RWPE2 (cell line): ENCODE results near the gene ENOX1.

Experiments used
- ATAC-seq: fragments of 200-7000 bp; cut with Tn5 transposase; 3 replicates; pipeline ENCODE4 v1.9.1; 2021; ENCODE audit warnings: low read depth
- DNase-seq: peaks from one replicate; pipeline ENCODE4 v3.0.0-alpha.2; 2020; ENCODE audit warnings: low spot score
- H3K27ac ChIP-seq: fragments of 450-650 bp; 2 replicates; pipeline ENCODE4 v1.5.1; 2017; ENCODE audit warnings: mild to moderate bottlenecking; ENCODE audit not compliant: poor library complexity, severe bottlenecking
- H3K27me3 ChIP-seq: fragments of 250-450 bp; sonication (Bioruptor Pico); 2 replicates; pipeline ENCODE4 v1.5.1; 2021; ENCODE audit warnings: mild to moderate bottlenecking, moderate library complexity; ENCODE audit not compliant: insufficient read depth, poor library complexity, severe bottlenecking
- H3K36me3 ChIP-seq: fragments of 250-450 bp; sonication (Bioruptor Pico); 2 replicates; pipeline ENCODE4 v1.5.1; 2020; ENCODE audit warnings: low read depth, mild to moderate bottlenecking, moderate library complexity
- H3K4me1 ChIP-seq: fragments of 250-450 bp; sonication (Bioruptor Pico); 2 replicates; pipeline ENCODE4 v1.5.1; 2021; ENCODE audit warnings: mild to moderate bottlenecking, moderate library complexity; ENCODE audit not compliant: insufficient read depth, poor library complexity, severe bottlenecking
- H3K4me3 ChIP-seq: fragments of 250-450 bp; sonication (Bioruptor Pico); 2 replicates; pipeline ENCODE4 v1.5.1; 2021; ENCODE audit warnings: mild to moderate bottlenecking, moderate library complexity; ENCODE audit not compliant: severe bottlenecking
- H3K9me3 ChIP-seq: fragments of 250-450 bp; sonication (Bioruptor Pico); 2 replicates; pipeline ENCODE4 v1.5.1; 2021; ENCODE audit warnings: mild to moderate bottlenecking, moderate library complexity; ENCODE audit not compliant: severe bottlenecking
- CTCF ChIP-seq: fragments of 450-650 bp; IDR thresholded peaks from one replicate; pipeline ENCODE4 v1.5.1; 2017; ENCODE audit warnings: mild to moderate bottlenecking, moderate library complexity; ENCODE audit not compliant: poor library complexity, severe bottlenecking

ENOX1 gene

GRCh38 chr13:43214124-43214523, 572.6 kb downstream of the ENOX1 start:
- no peak overlapping the region for H3K4me3 ChIP-seq
- no peak for TF ChIP-seq CTCF
- ATAC-seq (no peak), DNase-seq (no peak)
- no peak overlapping the region for H3K27ac ChIP-seq
- H3K36me3 ChIP-seq = no peaks in the 10 kb centered on the region
- no peaks in the 10 kb centered on the region for H3K9me3 ChIP-seq
- H3K27me3 ChIP-seq = no peaks in the 10 kb centered on the region
- no peaks in the 10 kb centered on the region for H3K4me1 ChIP-seq

- no peaks in the 10 kb centered on the region for H3K4me1 ChIP-seq
- no peak for DNase-seq
- no peaks in the 10 kb centered on the region for H3K36me3 ChIP-seq
- H3K27me3 ChIP-seq = no peaks in the 10 kb centered on the region
- no peaks in the 10 kb centered on the region for H3K9me3 ChIP-seq
- H3K27ac ChIP-seq = no peak overlapping the region
- no peak overlapping the region for H3K4me3 ChIP-seq
- no peak for ATAC-seq
- TF ChIP-seq CTCF = no peak
Observed at GRCh38 chr13:43206838-43207237, 579.9 kb downstream of the ENOX1 start.

GRCh38 chr13:43205416-43205815, 581.4 kb downstream of the ENOX1 start:
- DNase-seq (no peak), ATAC-seq (no peak)
- Histone ChIP-seq H3K4me1 (no peaks in the 10 kb centered on the region), H3K27me3 (no peaks in the 10 kb centered on the region), H3K36me3 (no peaks in the 10 kb centered on the region), H3K27ac (no peak overlapping the region), H3K4me3 (no peak overlapping the region), H3K9me3 (no peaks in the 10 kb centered on the region)
- TF ChIP-seq CTCF = no peak

GRCh38 chr13:43204591-43204990, 582.2 kb downstream of the ENOX1 start:
- no peaks in the 10 kb centered on the region for H3K9me3 ChIP-seq
- no peaks in the 10 kb centered on the region for H3K36me3 ChIP-seq
- DNase-seq = no peak
- ATAC-seq = no peak
- H3K27ac ChIP-seq = no peak overlapping the region
- no peaks in the 10 kb centered on the region for H3K27me3 ChIP-seq
- no peaks in the 10 kb centered on the region for H3K4me1 ChIP-seq
- no peak for TF ChIP-seq CTCF
- no peak overlapping the region for H3K4me3 ChIP-seq

GRCh38 chr13:43203781-43204180, 583.0 kb downstream of the ENOX1 start:
- no peaks in the 10 kb centered on the region for H3K9me3 ChIP-seq
- ATAC-seq (no peak), DNase-seq (no peak)
- no peaks in the 10 kb centered on the region for H3K27me3 ChIP-seq
- H3K27ac ChIP-seq = no peak overlapping the region
- H3K4me1 ChIP-seq = no peaks in the 10 kb centered on the region
- no peak for TF ChIP-seq CTCF
- H3K36me3 ChIP-seq = no peaks in the 10 kb centered on the region
- H3K4me3 ChIP-seq = no peak overlapping the region
